ENCODE results near the gene SCGN. TPM values are rescaled to one million over a fixed set of nuclear protein-coding genes. Genes with fewer than 3 reads are reported as not detected.

SCGN gene
- total and polyA plus RNA-seq, 5 donors from 2014 or later: not detected

- Histone ChIP-seq H3K27me3 (ENCODE audit: control insufficient read depth, insufficient read depth, low read length) (peaks cover 10% of the 10 kb centered on the region), H3K9me3 (ENCODE audit: control insufficient read depth in 2 of 2, low read length in 2 of 2) (no peaks in the 10 kb centered on the region), H3K36me3 (ENCODE audit: control insufficient read depth, insufficient read depth, low read length) (no peaks in the 10 kb centered on the region), H3K27ac (ENCODE audit: insufficient read depth, low read length, poor library complexity, severe bottlenecking) (no peak overlapping the region), H3K4me1 (ENCODE audit: control insufficient read depth, insufficient read depth, low read length, poor library complexity, severe bottlenecking) (no peaks in the 10 kb centered on the region), H3K4me3 (ENCODE audit: low read depth, low read length) (no peak overlapping the region)
- H3K27me3 Mint-ChIP-seq: peaks cover 22% of the 10 kb centered on the region
- no peaks in the 10 kb centered on the region for H3K9me3 Mint-ChIP-seq
- ATAC-seq (ENCODE audit: low read depth in 2 of 2): no peak
- no peak overlapping the region for H3K4me3 Mint-ChIP-seq
- no peak overlapping the region for H3K27ac Mint-ChIP-seq
- DNase-seq: no peak
- no peaks in the 10 kb centered on the region for H3K36me3 Mint-ChIP-seq
- H3K4me1 Mint-ChIP-seq: no peaks in the 10 kb centered on the region
These were observed 24.8 kb downstream of the SCGN start for GRCh38 chr6:25676775-25677174.

DNA sequence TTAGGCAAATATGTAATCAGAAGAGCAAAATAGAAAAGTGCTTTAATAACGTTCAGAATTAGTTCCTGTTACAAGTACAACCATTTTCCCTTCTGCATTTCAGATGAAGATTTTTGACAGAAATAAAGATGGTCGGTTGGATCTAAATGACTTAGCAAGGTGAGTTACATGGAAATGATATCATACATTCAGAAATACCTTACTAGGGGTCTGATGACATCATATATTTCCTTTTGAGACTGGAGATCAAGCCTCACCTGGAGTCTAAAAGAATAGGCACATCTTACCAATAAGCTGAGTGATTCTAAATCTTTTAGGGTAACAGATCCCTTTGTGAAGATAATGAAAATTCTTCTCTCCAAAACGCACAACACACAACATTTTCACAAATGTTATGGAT lies 29.8 kb downstream of the SCGN start:
- Histone ChIP-seq H3K36me3 (ENCODE audit: control insufficient read depth, insufficient read depth, low read length) (no peaks in the 10 kb centered on the region), H3K4me3 (ENCODE audit: low read depth, low read length) (no peak overlapping the region), H3K4me1 (ENCODE audit: control insufficient read depth, insufficient read depth, low read length, poor library complexity, severe bottlenecking) (no peaks in the 10 kb centered on the region), H3K27ac (ENCODE audit: insufficient read depth, low read length, poor library complexity, severe bottlenecking) (no peak overlapping the region), H3K27me3 (ENCODE audit: control insufficient read depth, insufficient read depth, low read length) (peaks cover 9% of the 10 kb centered on the region), H3K9me3 (ENCODE audit: control insufficient read depth in 2 of 2, low read length in 2 of 2) (peaks cover 0 to 3% of the 10 kb centered on the region in 2 experiments)
- ATAC-seq (ENCODE audit: low read depth in 2 of 2): no peak
- DNase-seq: no peak
- no peak overlapping the region for H3K27ac Mint-ChIP-seq
- no peaks in the 10 kb centered on the region for H3K9me3 Mint-ChIP-seq
- H3K4me3 Mint-ChIP-seq: no peak overlapping the region
- no peaks in the 10 kb centered on the region for H3K4me1 Mint-ChIP-seq
- H3K27me3 Mint-ChIP-seq: peaks cover 6% of the 10 kb centered on the region
- H3K36me3 Mint-ChIP-seq: no peaks in the 10 kb centered on the region

- no peaks in the 10 kb centered on the region for H3K9me3 Mint-ChIP-seq
- H3K4me3 ChIP-seq (ENCODE audit: low read depth, low read length): no peak overlapping the region
- H3K4me1 ChIP-seq (ENCODE audit: control insufficient read depth, insufficient read depth, low read length, poor library complexity, severe bottlenecking): no peaks in the 10 kb centered on the region
- H3K27me3 Mint-ChIP-seq: peaks cover 6% of the 10 kb centered on the region
- H3K36me3 ChIP-seq (ENCODE audit: control insufficient read depth, insufficient read depth, low read length): no peaks in the 10 kb centered on the region
- ATAC-seq (ENCODE audit: low read depth in 2 of 2): no peak
- DNase-seq: no peak
- no peaks in the 10 kb centered on the region for H3K36me3 Mint-ChIP-seq
- H3K27me3 ChIP-seq (ENCODE audit: control insufficient read depth, insufficient read depth, low read length): peaks cover 9% of the 10 kb centered on the region
- H3K4me3 Mint-ChIP-seq: no peak overlapping the region
- H3K9me3 ChIP-seq (ENCODE audit: control insufficient read depth in 2 of 2, low read length in 2 of 2): peaks cover 0 to 3% of the 10 kb centered on the region in 2 experiments
- H3K27ac Mint-ChIP-seq: no peak overlapping the region
- no peaks in the 10 kb centered on the region for H3K4me1 Mint-ChIP-seq
- no peak overlapping the region for H3K27ac ChIP-seq (ENCODE audit: insufficient read depth, low read length, poor library complexity, severe bottlenecking)
These were observed 30.3 kb downstream of the SCGN start for GRCh38 chr6:25682324-25682723.

- Histone ChIP-seq H3K27me3 (ENCODE audit: control insufficient read depth, insufficient read depth, low read length) (peaks cover 9% of the 10 kb centered on the region), H3K9me3 (ENCODE audit: control insufficient read depth in 2 of 2, low read length in 2 of 2) (peaks cover 0 to 3% of the 10 kb centered on the region in 2 experiments), H3K27ac (ENCODE audit: insufficient read depth, low read length, poor library complexity, severe bottlenecking) (no peak overlapping the region), H3K4me1 (ENCODE audit: control insufficient read depth, insufficient read depth, low read length, poor library complexity, severe bottlenecking) (no peaks in the 10 kb centered on the region), H3K4me3 (ENCODE audit: low read depth, low read length) (no peak overlapping the region), H3K36me3 (ENCODE audit: control insufficient read depth, insufficient read depth, low read length) (no peaks in the 10 kb centered on the region)
- no peak for ATAC-seq (ENCODE audit: low read depth in 2 of 2)
- Mint-ChIP-seq H3K27me3 (peaks cover 7% of the 10 kb centered on the region), H3K9me3 (no peaks in the 10 kb centered on the region), H3K36me3 (no peaks in the 10 kb centered on the region), H3K27ac (no peak overlapping the region), H3K4me1 (no peaks in the 10 kb centered on the region), H3K4me3 (no peak overlapping the region)
- no peak for DNase-seq
These were observed 32.5 kb downstream of the SCGN start for GRCh38 chr6:25684565-25684964.

DNA sequence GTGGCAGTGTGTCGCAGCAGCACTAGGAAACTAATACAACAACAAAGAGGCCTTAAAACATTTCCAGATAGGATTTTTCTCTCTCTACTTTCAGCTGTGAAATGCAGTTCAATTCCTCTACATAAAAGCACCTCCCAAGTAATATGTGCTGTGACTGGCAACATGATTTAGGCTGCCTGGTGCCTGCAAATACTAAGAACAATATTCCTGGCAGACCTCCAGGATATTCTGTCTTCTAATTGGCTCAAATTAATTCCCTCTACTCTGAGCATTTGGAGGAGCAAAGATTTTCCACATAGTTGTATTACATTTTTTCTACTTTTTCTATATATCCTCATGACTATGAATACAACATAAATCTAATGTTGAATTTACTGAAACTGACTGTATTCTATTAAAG lies 33.2 kb downstream of the SCGN start:
- H3K9me3 ChIP-seq (ENCODE audit: control insufficient read depth in 2 of 2, low read length in 2 of 2): peaks cover 0 to 3% of the 10 kb centered on the region in 2 experiments
- peaks cover 5% of the 10 kb centered on the region for H3K27me3 Mint-ChIP-seq
- no peaks in the 10 kb centered on the region for H3K4me1 Mint-ChIP-seq
- ATAC-seq (ENCODE audit: low read depth in 2 of 2) (no peak), DNase-seq (no peak)
- no peak overlapping the region for H3K27ac Mint-ChIP-seq
- H3K36me3 Mint-ChIP-seq: no peaks in the 10 kb centered on the region
- H3K4me3 ChIP-seq (ENCODE audit: low read depth, low read length): no peak overlapping the region
- no peaks in the 10 kb centered on the region for H3K4me1 ChIP-seq (ENCODE audit: control insufficient read depth, insufficient read depth, low read length, poor library complexity, severe bottlenecking)
- no peak overlapping the region for H3K27ac ChIP-seq (ENCODE audit: insufficient read depth, low read length, poor library complexity, severe bottlenecking)
- H3K4me3 Mint-ChIP-seq: no peak overlapping the region
- H3K9me3 Mint-ChIP-seq: no peaks in the 10 kb centered on the region
- no peaks in the 10 kb centered on the region for H3K36me3 ChIP-seq (ENCODE audit: control insufficient read depth, insufficient read depth, low read length)
- peaks cover 10% of the 10 kb centered on the region for H3K27me3 ChIP-seq (ENCODE audit: control insufficient read depth, insufficient read depth, low read length)

DNA sequence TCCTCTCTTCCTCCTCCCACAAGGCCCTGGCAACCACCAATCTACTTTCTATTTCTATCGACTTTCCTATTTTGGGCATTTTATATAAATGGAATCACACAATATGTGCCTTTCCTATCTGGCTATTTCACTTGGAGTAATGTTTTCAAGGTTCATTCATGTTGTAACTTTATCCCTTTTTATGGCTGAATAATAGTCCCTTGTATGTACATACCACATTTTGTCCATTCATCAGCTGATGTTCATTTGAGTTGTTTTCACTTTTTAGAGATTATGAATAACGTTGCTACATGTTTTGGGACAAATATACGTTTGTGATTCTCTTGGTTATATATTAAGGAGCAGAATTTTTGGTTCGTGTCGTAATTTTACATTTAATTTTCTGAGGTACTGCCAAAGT lies 33.9 kb downstream of the SCGN start:
- Histone ChIP-seq H3K9me3 (ENCODE audit: control insufficient read depth in 2 of 2, low read length in 2 of 2) (peaks cover 0 to 3% of the 10 kb centered on the region in 2 experiments), H3K4me3 (ENCODE audit: low read depth, low read length) (no peak overlapping the region), H3K27ac (ENCODE audit: insufficient read depth, low read length, poor library complexity, severe bottlenecking) (no peak overlapping the region), H3K36me3 (ENCODE audit: control insufficient read depth, insufficient read depth, low read length) (no peaks in the 10 kb centered on the region), H3K27me3 (ENCODE audit: control insufficient read depth, insufficient read depth, low read length) (peaks cover 10% of the 10 kb centered on the region), H3K4me1 (ENCODE audit: control insufficient read depth, insufficient read depth, low read length, poor library complexity, severe bottlenecking) (no peaks in the 10 kb centered on the region)
- H3K4me1 Mint-ChIP-seq: no peaks in the 10 kb centered on the region
- no peaks in the 10 kb centered on the region for H3K9me3 Mint-ChIP-seq
- H3K27me3 Mint-ChIP-seq: peaks cover 5% of the 10 kb centered on the region
- no peak overlapping the region for H3K4me3 Mint-ChIP-seq
- no peak overlapping the region for H3K27ac Mint-ChIP-seq
- H3K36me3 Mint-ChIP-seq: no peaks in the 10 kb centered on the region
- DNase-seq (no peak), ATAC-seq (ENCODE audit: low read depth in 2 of 2) (no peak)

- no peaks in the 10 kb centered on the region for H3K36me3 ChIP-seq (ENCODE audit: control insufficient read depth, insufficient read depth, low read length)
- Mint-ChIP-seq H3K4me1 (no peaks in the 10 kb centered on the region), H3K27me3 (peaks cover 5% of the 10 kb centered on the region), H3K4me3 (no peak overlapping the region), H3K36me3 (no peaks in the 10 kb centered on the region), H3K27ac (no peak overlapping the region), H3K9me3 (no peaks in the 10 kb centered on the region)
- H3K4me3 ChIP-seq (ENCODE audit: low read depth, low read length): no peak overlapping the region
- ATAC-seq (ENCODE audit: low read depth in 2 of 2): no peak
- H3K4me1 ChIP-seq (ENCODE audit: control insufficient read depth, insufficient read depth, low read length, poor library complexity, severe bottlenecking): no peaks in the 10 kb centered on the region
- no peak for DNase-seq
- H3K9me3 ChIP-seq (ENCODE audit: control insufficient read depth in 2 of 2, low read length in 2 of 2): peaks cover 0 to 3% of the 10 kb centered on the region in 2 experiments
- no peak overlapping the region for H3K27ac ChIP-seq (ENCODE audit: insufficient read depth, low read length, poor library complexity, severe bottlenecking)
- peaks cover 8% of the 10 kb centered on the region for H3K27me3 ChIP-seq (ENCODE audit: control insufficient read depth, insufficient read depth, low read length)
These were observed 34.8 kb downstream of the SCGN start for GRCh38 chr6:25686856-25687255.

GRCh38 chr6:25689966-25690365 lies 38.0 kb downstream of the SCGN start:
- Histone ChIP-seq H3K4me3 (ENCODE audit: low read depth, low read length) (no peak overlapping the region), H3K27ac (ENCODE audit: insufficient read depth, low read length, poor library complexity, severe bottlenecking) (no peak overlapping the region), H3K9me3 (ENCODE audit: control insufficient read depth in 2 of 2, low read length in 2 of 2) (peaks cover 0 to 3% of the 10 kb centered on the region in 2 experiments), H3K4me1 (ENCODE audit: control insufficient read depth, insufficient read depth, low read length, poor library complexity, severe bottlenecking) (no peaks in the 10 kb centered on the region), H3K36me3 (ENCODE audit: control insufficient read depth, insufficient read depth, low read length) (no peaks in the 10 kb centered on the region), H3K27me3 (ENCODE audit: control insufficient read depth, insufficient read depth, low read length) (peaks cover 9% of the 10 kb centered on the region)
- no peaks in the 10 kb centered on the region for H3K4me1 Mint-ChIP-seq
- peaks cover 6% of the 10 kb centered on the region for H3K27me3 Mint-ChIP-seq
- no peak overlapping the region for H3K4me3 Mint-ChIP-seq
- H3K9me3 Mint-ChIP-seq: no peaks in the 10 kb centered on the region
- no peak for DNase-seq
- no peak overlapping the region for H3K27ac Mint-ChIP-seq
- no peak for ATAC-seq (ENCODE audit: low read depth in 2 of 2)
- H3K36me3 Mint-ChIP-seq: no peaks in the 10 kb centered on the region
